ENCODE data around the gene SLC17A6.

Gene SLC17A6

GRCh38 chr11:22343371-22344032, 5.3 kb downstream of the SLC17A6 start (continued):
- TF ChIP-seq CSRNP3 (CRISPR knock-in tag; IDR thresholded peaks at IDR 0.05) = no peak
- TF ChIP-seq SNAI2 (CRISPR knock-in tag; IDR thresholded peaks at IDR 0.05) = no peak
- TF ChIP-seq ARNTL (CRISPR knock-in tag; IDR thresholded peaks at IDR 0.05; ENCODE audit: borderline replicate concordance, low read depth) = no peak

- no peak for TF ChIP-seq PATZ1 (CRISPR knock-in tag; IDR thresholded peaks at IDR 0.05; ENCODE audit: borderline replicate concordance)
- no peak for TF ChIP-seq GLIS3 (CRISPR knock-in tag; IDR thresholded peaks at IDR 0.05)
- no peak for TF ChIP-seq ZNF8 (CRISPR knock-in tag; IDR thresholded peaks at IDR 0.05)
- TF ChIP-seq ARNTL (CRISPR knock-in tag; IDR thresholded peaks at IDR 0.05; ENCODE audit: borderline replicate concordance, low read depth) = no peak
- no peak for TF ChIP-seq CREB5 (CRISPR knock-in tag; IDR thresholded peaks at IDR 0.05; ENCODE audit: low read depth)
- no peak for TF ChIP-seq CSRNP3 (CRISPR knock-in tag; IDR thresholded peaks at IDR 0.05)
- TF ChIP-seq ZFP3 (CRISPR knock-in tag; IDR thresholded peaks at IDR 0.05) = no peak
- no peak for TF ChIP-seq ZNF70 (CRISPR knock-in tag; IDR thresholded peaks at IDR 0.05)
- no peak for ATAC-seq
These were observed 5.9 kb downstream of the SLC17A6 start for GRCh38 chr11:22344081-22344480.

- no peak for TF ChIP-seq TCF4 (CRISPR knock-in tag; IDR thresholded peaks at IDR 0.05; ENCODE audit: borderline replicate concordance)
- no peak for TF ChIP-seq ISL1 (CRISPR knock-in tag; IDR thresholded peaks at IDR 0.05)
- no peak for TF ChIP-seq PPARA (CRISPR knock-in tag; IDR thresholded peaks at IDR 0.05; ENCODE audit: borderline replicate concordance)
- no peak for TF ChIP-seq SNAI2 (CRISPR knock-in tag; IDR thresholded peaks at IDR 0.05)
- no peak for TF ChIP-seq ZC3H10 (CRISPR knock-in tag; IDR thresholded peaks at IDR 0.05)
- no peak for ATAC-seq
These were observed 8.1 kb downstream of the SLC17A6 start for GRCh38 chr11:22346282-22346681.

GRCh38 chr11:22347857-22348487, 9.8 kb downstream of the SLC17A6 start:
- no peak for TF ChIP-seq BACH2 (CRISPR knock-in tag; IDR thresholded peaks at IDR 0.05; ENCODE audit: borderline replicate concordance)
- no peak for TF ChIP-seq TOX (CRISPR knock-in tag; IDR thresholded peaks at IDR 0.05; ENCODE audit: borderline replicate concordance)
- no peak for TF ChIP-seq ARNTL (CRISPR knock-in tag; IDR thresholded peaks at IDR 0.05; ENCODE audit: borderline replicate concordance, low read depth)

GRCh38 chr11:22349491-22349890, 11.3 kb downstream of the SLC17A6 start:
- no peak for TF ChIP-seq TSHZ2 (CRISPR knock-in tag; IDR thresholded peaks at IDR 0.05)
- ATAC-seq = no peak

More at GRCh38 chr11:22347857-22348487, 9.8 kb downstream of the SLC17A6 start:
- ATAC-seq = no peak
